Common myeloid progenitor, CD34-positive (primary cell): ENCODE measurements around the gene TANK.
A peak's percentile ranks its signal among the peaks of the same experiment; 100 is the strongest.

ENCODE experiments used
- CTCF ChIA-PET: fragments of 350-600 bp; sonication (Branson Sonifier 250); formaldehyde crosslinking; loops from one replicate; lab custom pipeline; 2021; ENCODE audit warnings: antibody characterized with exemption; lab: Charles Lee
- POLR2A ChIA-PET: fragments of 350-600 bp; sonication (Branson Sonifier 250); formaldehyde crosslinking; loops from one replicate; lab custom pipeline; 2021; ENCODE audit warnings: antibody characterized with exemption; lab: Charles Lee
- DNase-seq, 3 donors: peaks; one replicate each; pipeline versions ENCODE4 v3.0.0 to v3.0.0-alpha.2; 2013
- H3K27ac ChIP-seq, 2 experiments: 1 replicate in 1 of 2; 2 replicates in 1 of 2; pipeline ENCODE4 v1.7.0; 2013; ENCODE audit warnings: inconsistent platforms in 2 of 2, low read length in 2 of 2, mild to moderate bottlenecking in 2 of 2, low read depth in 1 of 2, moderate library complexity in 1 of 2; ENCODE audit not compliant: severe bottlenecking in 2 of 2, insufficient read depth in 1 of 2, poor library complexity in 1 of 2
- H3K27me3 ChIP-seq, 5 experiments: replicated peaks in 2 of 5; 1 replicate in 3 of 5; 2 replicates in 2 of 5; pipeline versions ENCODE4 v1.6.1 to v1.7.0; 2013; ENCODE audit warnings: low read length in 4 of 5, mild to moderate bottlenecking in 2 of 5, moderate library complexity in 2 of 5, inconsistent platforms in 1 of 5; ENCODE audit not compliant: insufficient read depth in 5 of 5, control insufficient read depth in 4 of 5
- H3K36me3 ChIP-seq, 4 experiments: 1 replicate in 2 of 4; 2 replicates in 2 of 4; pipeline versions ENCODE4 v1.6.1 to v1.7.0; 2013; ENCODE audit warnings: low read length in 3 of 4, control low read depth in 1 of 4, mild to moderate bottlenecking in 1 of 4; ENCODE audit not compliant: control insufficient read depth in 4 of 4, insufficient read depth in 4 of 4
- H3K4me1 ChIP-seq, 4 experiments: 1 replicate in 3 of 4; 2 replicates in 1 of 4; pipeline versions ENCODE4 v1.6.1 to v1.7.1; 2013; ENCODE audit warnings: low read length in 3 of 4, mild to moderate bottlenecking in 3 of 4, control low read depth in 1 of 4, inconsistent platforms in 1 of 4, moderate library complexity in 1 of 4; ENCODE audit not compliant: control insufficient read depth in 4 of 4, insufficient read depth in 4 of 4; ENCODE audit errors: control extremely low read depth in 1 of 4
- H3K4me3 ChIP-seq, 7 experiments: 1 replicate in 4 of 7; 2 replicates in 3 of 7; pipeline versions ENCODE4 v1.5.1 to v1.7.0; 2013; ENCODE audit warnings: mild to moderate bottlenecking in 7 of 7, low read length in 6 of 7, moderate library complexity in 6 of 7, inconsistent platforms in 2 of 7, low read depth in 2 of 7, control low read depth in 1 of 7; ENCODE audit not compliant: insufficient read depth in 4 of 7, control insufficient read depth in 1 of 7; ENCODE audit errors: extremely low read depth in 1 of 7
- H3K9me3 ChIP-seq, 5 experiments: 1 replicate in 4 of 5; 2 replicates in 1 of 5; pipeline versions ENCODE4 v1.6.1 to v1.7.1; 2013; ENCODE audit warnings: low read length in 4 of 5, mild to moderate bottlenecking in 2 of 5, inconsistent platforms in 1 of 5, low read depth in 1 of 5, moderate library complexity in 1 of 5; ENCODE audit not compliant: control insufficient read depth in 4 of 5, insufficient read depth in 2 of 5; ENCODE audit errors: control extremely low read depth in 1 of 5
- WGBS: methylation state at CpG from one replicate; pipeline ENCODE4 v1.1.5; 2013; ENCODE audit not compliant: insufficient coverage; 5-methylcytosine and 5-hydroxymethylcytosine counted together

Gene TANK

GRCh38 chr2:161116509-161116908 lies 43.7 kb upstream of the TANK start:
- Histone ChIP-seq H3K27me3 (no peaks in the 10 kb centered on the region), H3K36me3 (no peaks in the 10 kb centered on the region), H3K4me3 (no peak overlapping the region), H3K27ac (no peak overlapping the region), H3K4me1 (peaks cover 0 to 12% (median 3%) of the 10 kb centered on the region in 4 experiments), H3K9me3 (no peaks in the 10 kb centered on the region)
- WGBS: 77% methylated on average over 5 of the region's 5 CpGs
- ChIA-PET CTCF (interaction anchor here (1.2 to 3.2 kb wide), 3 partner anchors 12 to 52 kb away, joined by 3 to 13 read pairs (median 4); no protein-coding TSS in a partner anchor), POLR2A (no interaction called here)
- peak in 2 of 3 donors; percentile 59 to 70 for DNase-seq

GRCh38 chr2:161117506-161117905 lies 42.7 kb upstream of the TANK start:
- POLR2A ChIA-PET: no interaction called here
- no peaks in the 10 kb centered on the region for H3K36me3 ChIP-seq
- no peak overlapping the region for H3K4me3 ChIP-seq
- 94% methylated on average over 2 of the region's 2 CpGs for WGBS
- no peaks in the 10 kb centered on the region for H3K9me3 ChIP-seq
- CTCF ChIA-PET: interaction anchor here (0.6 to 1.8 kb wide), 4 partner anchors 15 to 509 kb away, joined by 3 to 4 read pairs (median 4); no protein-coding TSS in a partner anchor
- no peak overlapping the region for H3K27ac ChIP-seq
- DNase-seq: no peak
- peaks cover 0 to 13% (median 4%) of the 10 kb centered on the region in 4 experiments for H3K4me1 ChIP-seq
- H3K27me3 ChIP-seq: no peaks in the 10 kb centered on the region

GRCh38 chr2:161118722-161119121 lies 41.5 kb upstream of the TANK start:
- H3K4me3 ChIP-seq: no peak overlapping the region
- no peak overlapping the region for H3K27ac ChIP-seq
- H3K27me3 ChIP-seq: no peaks in the 10 kb centered on the region
- H3K9me3 ChIP-seq: no peaks in the 10 kb centered on the region
- POLR2A ChIA-PET: no interaction called here
- CTCF ChIA-PET: interaction anchor here (0.6 to 1.2 kb wide), 4 partner anchors 9 to 31 kb away, joined by 3 to 4 read pairs (median 3); no protein-coding TSS in a partner anchor
- H3K4me1 ChIP-seq: peaks cover 9 to 25% (median 15%) of the 10 kb centered on the region in 4 experiments
- no peaks in the 10 kb centered on the region for H3K36me3 ChIP-seq
- DNase-seq: no peak

DNA sequence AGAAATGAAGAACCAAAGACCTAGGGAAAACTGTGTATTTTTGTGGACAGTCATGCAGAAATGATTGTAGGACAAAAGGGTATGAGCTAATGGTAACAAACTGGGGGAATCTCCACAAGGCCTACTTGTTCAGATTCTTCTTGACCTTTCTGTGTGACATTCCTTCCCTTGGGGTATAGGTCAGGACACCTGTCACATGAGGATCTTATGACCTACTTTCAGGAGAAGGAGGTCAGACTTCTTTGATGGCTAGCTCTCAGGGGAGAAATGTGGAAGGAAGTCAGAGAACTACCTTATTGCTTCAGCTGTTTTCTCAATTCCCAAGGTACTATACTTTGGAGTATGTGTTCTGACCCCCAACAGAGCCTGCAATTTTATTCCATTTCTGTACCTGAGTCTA lies 40.7 kb upstream of the TANK start:
- H3K4me3 ChIP-seq: no peak overlapping the region
- POLR2A ChIA-PET: no interaction called here

DNA sequence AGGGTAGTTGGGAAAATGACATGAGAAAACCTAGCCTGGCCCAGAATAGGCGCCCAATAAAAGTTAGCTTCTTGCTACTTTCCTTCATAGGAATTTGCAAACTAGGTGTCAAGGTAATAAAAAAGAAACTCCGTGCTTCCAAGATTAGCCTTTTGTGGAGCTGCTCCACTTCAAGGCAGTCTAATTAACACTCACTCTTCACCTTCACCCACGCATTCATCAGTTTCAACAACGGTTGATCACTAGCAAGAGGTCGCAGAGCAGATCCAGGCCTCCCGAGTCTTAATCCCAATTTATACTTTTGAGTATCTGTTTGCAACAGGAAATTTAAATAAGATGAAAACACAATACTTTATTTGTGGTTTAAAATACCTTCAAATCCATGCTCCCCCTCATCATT lies 39.5 kb upstream of the TANK start:
- WGBS: 100% methylated on average over 3 of the region's 6 CpGs
- H3K27me3 ChIP-seq: no peaks in the 10 kb centered on the region
- no peak overlapping the region for H3K27ac ChIP-seq
- no peaks in the 10 kb centered on the region for H3K9me3 ChIP-seq
- no peaks in the 10 kb centered on the region for H3K36me3 ChIP-seq
- POLR2A ChIA-PET: no interaction called here
- no peak for DNase-seq
- no peak overlapping the region for H3K4me3 ChIP-seq
- peaks cover 11 to 29% (median 19%) of the 10 kb centered on the region in 4 experiments for H3K4me1 ChIP-seq
- CTCF ChIA-PET: interaction anchor here (1.3 kb wide), 1 partner anchor 13 kb away, joined by 3 read pairs; no protein-coding TSS in a partner anchor

More for the DNA sequence above, 40.7 kb upstream of the TANK start:
- DNase-seq: no peak
- Histone ChIP-seq H3K27ac (no peak overlapping the region), H3K4me1 (peaks cover 11 to 33% (median 20%) of the 10 kb centered on the region in 4 experiments), H3K36me3 (no peaks in the 10 kb centered on the region), H3K9me3 (no peaks in the 10 kb centered on the region), H3K27me3 (no peaks in the 10 kb centered on the region)
- CTCF ChIA-PET: interaction anchor here (0.6 to 1.3 kb wide), 4 partner anchors 9 to 32 kb away, joined by 3 to 5 read pairs (median 4); no protein-coding TSS in a partner anchor

- Histone ChIP-seq H3K9me3 (no peaks in the 10 kb centered on the region), H3K27ac (no peak overlapping the region), H3K36me3 (no peaks in the 10 kb centered on the region), H3K4me1 (peaks cover 11 to 23% (median 17%) of the 10 kb centered on the region in 4 experiments), H3K27me3 (no peaks in the 10 kb centered on the region), H3K4me3 (no peak overlapping the region)
- ChIA-PET POLR2A (interaction anchor here (0.5 kb wide), 1 partner anchor 16 kb away, joined by 3 read pairs; no protein-coding TSS in a partner anchor), CTCF (interaction anchor here (1.1 to 1.5 kb wide), 2 partner anchors 33 to 58 kb away, joined by 4 to 5 read pairs; no protein-coding TSS in a partner anchor)
- WGBS: 100% methylated on average over 2 of the region's 2 CpGs
- no peak for DNase-seq
Measured at GRCh38 chr2:161121622-161122021, 38.6 kb upstream of the TANK start.

- WGBS: 11% methylated on average over 2 of the region's 3 CpGs
- no peaks in the 10 kb centered on the region for H3K36me3 ChIP-seq
- POLR2A ChIA-PET: no interaction called here
- peak overlapping the region in 1 of 2 experiments; percentile 57 for H3K27ac ChIP-seq
- CTCF ChIA-PET: interaction anchor here (1.1 to 1.5 kb wide), 3 partner anchors 15 to 59 kb away, joined by 4 to 5 read pairs (median 5); no protein-coding TSS in a partner anchor
- peak overlapping the region in 2 of 7 experiments; percentile 31 to 35 for H3K4me3 ChIP-seq
- H3K4me1 ChIP-seq: peaks cover 11 to 21% (median 16%) of the 10 kb centered on the region in 4 experiments
- H3K27me3 ChIP-seq: no peaks in the 10 kb centered on the region
- DNase-seq: peak; percentile 72 to 95 (median 92)
- H3K9me3 ChIP-seq: no peaks in the 10 kb centered on the region
Measured at GRCh38 chr2:161122772-161123530, 37.3 kb upstream of the TANK start.
